K562 treated with DMSO at 1 percent for 24 hours (cell line): ENCODE data around the gene AREG. TPM values are rescaled to one million over a fixed set of nuclear protein-coding genes. Genes with fewer than 3 reads are reported as not detected.

Source experiments
- total RNA-seq: library from RNA; unstranded; fragments of 300-600 nt; gene quantifications from 2 replicates; pipeline ENCODE4 v1.2.3, GENCODE V29; 2022; ENCODE audit warnings: low read depth; ENCODE audit not compliant: insufficient read depth

Gene AREG, protein sequence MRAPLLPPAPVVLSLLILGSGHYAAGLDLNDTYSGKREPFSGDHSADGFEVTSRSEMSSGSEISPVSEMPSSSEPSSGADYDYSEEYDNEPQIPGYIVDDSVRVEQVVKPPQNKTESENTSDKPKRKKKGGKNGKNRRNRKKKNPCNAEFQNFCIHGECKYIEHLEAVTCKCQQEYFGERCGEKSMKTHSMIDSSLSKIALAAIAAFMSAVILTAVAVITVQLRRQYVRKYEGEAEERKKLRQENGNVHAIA
- total RNA-seq = 4.8 and 6.4 TPM in 2 replicates

DNA sequence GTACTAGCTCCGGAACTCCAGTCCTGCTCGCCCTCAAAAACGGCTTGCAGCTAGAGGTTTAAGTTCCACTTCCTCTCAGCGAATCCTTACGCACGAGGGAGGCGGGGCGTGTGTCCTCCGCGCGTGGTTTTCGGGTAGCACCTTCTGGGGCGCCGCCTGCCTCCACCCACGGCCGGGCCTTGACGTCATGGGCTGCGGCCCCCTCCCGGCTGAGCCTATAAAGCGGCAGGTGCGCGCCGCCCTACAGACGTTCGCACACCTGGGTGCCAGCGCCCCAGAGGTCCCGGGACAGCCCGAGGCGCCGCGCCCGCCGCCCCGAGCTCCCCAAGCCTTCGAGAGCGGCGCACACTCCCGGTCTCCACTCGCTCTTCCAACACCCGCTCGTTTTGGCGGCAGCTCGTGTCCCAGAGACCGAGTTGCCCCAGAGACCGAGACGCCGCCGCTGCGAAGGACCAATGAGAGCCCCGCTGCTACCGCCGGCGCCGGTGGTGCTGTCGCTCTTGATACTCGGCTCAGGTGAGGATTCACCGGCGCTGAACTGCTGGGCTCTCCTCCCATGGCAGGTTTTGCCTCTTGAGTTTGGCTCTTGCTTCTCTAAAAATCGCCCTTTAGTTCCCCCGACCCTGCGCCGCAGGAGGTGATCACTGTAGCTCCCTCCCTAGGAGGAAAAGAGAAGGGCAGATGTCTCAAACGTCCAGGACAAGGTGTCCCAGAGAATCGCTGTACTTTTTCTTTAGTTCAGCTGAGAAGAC lies at the start of gene AREG:
Gene AREG (plus strand): TSS at position 246 of the 752 bp plus-strand sequence. CDS start 210 bp downstream, at position 456.

Other genes with a start within 250 kb of the AREG start
- gene EPGN, start 136.7 kb upstream of the AREG start, total RNA-seq = not detected in 2 replicates
- gene EREG, start 80.0 kb upstream of the AREG start, total RNA-seq = 0.30 and 0.36 TPM in 2 replicates